ENCODE measurements around the gene ANKRD39.
"Not testable (repeated sequence)": the region's sequence is repeated elsewhere in the genome, so short reads cannot be mapped to it uniquely, and the experiment has no call there.

ANKRD39 gene

DNA sequence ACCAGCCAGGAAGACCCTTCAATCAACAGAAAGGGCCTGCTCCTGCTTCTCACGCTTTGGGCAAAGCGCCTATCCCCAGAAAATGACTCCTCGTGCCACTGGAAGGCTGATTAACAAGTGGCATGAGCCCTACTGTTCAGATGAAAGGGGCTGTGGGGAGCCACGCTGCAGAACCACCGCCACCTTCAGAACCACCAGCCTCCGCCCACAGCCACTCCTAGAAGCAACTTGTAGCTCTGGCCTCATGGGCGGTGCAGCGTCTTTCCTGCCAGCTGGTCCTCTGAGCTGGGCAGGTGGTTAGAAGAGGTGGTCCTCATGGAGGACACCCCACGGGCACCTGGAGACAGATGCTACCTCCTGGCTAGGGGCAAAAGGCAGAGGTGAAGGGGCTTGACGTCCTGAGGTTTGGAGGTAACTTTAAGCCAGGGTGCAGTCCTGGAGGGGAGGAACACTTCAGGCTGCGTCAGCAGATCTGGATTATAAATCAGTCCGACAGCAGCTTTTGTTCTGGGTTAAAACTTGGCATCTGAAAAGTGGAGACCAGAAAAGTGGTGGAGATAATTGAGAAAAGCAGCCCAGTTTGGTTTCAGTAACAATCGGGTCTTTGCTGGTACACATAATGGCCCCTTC, 12.9 kb upstream of the ANKRD39 start:
- DNase-seq (ENCODE audit: low read depth in 2 of 2) = no peak

DNA sequence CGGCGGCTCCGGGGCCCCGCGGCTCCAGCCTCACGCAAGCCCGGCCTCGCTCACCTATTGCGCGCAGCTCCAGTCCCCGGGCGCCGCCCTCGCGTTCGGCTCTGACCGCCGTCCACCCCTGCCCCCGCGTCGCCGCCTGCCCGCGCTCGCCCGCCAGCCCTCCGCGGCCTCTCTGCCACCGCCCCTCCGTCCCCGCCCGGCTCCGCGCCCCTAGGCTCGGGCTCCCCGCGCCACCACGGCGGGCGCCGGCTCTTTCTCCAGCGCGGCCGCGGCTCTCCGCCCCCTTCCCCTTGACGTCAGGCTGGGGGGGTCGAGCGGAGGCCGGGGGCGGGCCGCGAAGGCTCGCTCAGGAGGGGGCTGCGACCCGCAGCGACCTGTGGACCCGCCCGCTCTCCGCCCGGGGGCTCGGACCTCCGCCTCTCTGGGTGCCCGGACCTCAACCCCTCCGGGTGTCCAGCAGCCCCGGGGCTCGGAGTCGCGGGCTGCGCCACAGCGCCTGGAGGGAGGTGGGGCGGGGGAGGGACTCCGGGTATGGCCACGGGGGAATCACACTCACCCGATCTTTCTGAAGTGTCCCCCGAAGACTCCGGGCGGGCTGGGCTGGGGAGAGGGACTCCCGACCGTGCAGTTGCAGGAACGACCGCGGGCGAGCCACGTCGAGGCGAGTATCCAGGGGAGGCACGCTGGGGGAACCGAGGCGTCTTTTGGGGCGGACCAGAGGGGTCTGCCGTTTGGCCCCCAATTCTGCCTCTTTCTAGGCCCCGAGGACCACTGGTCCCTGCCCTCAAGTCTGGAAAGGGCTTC, 12.2 kb upstream of the ANKRD39 start, which contains the start of gene SEMA4C:
Gene SEMA4C, minus strand, starts transcription at position 259 of the 804 bp plus-strand sequence. CDS start 2,194 bp downstream, outside the sequence.
- no peak for DNase-seq (ENCODE audit: low read depth in 2 of 2)

DNA sequence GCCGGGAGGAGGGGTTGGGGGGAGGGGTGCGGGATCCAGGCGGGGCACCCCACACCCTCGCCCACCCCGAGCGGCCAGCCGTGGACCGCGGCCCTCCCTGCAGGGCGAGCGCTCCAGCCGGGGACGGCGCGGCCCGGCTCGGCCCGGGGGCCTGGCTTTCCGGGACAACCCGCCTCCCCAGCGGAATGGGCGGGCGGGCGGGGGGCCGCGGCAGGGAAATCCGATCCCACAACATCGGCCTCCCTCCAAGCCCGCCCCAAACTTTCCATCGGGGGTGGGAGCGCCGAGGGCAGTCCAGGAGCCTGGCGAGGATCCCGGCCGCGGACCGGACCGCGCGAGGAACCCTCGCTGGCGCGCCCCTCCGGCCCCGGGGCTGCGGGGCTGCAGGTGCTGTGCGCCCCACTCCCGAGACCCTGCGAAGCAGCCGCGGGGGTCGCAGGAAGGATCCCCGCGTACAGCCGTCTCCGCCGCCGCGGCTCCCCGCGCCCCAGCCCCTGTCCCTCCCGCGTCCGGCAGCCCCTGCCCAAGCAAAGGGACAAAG, 11.5 kb upstream of the ANKRD39 start:
- DNase-seq (ENCODE audit: low read depth in 2 of 2) = peak; percentile 51 to 62

DNA sequence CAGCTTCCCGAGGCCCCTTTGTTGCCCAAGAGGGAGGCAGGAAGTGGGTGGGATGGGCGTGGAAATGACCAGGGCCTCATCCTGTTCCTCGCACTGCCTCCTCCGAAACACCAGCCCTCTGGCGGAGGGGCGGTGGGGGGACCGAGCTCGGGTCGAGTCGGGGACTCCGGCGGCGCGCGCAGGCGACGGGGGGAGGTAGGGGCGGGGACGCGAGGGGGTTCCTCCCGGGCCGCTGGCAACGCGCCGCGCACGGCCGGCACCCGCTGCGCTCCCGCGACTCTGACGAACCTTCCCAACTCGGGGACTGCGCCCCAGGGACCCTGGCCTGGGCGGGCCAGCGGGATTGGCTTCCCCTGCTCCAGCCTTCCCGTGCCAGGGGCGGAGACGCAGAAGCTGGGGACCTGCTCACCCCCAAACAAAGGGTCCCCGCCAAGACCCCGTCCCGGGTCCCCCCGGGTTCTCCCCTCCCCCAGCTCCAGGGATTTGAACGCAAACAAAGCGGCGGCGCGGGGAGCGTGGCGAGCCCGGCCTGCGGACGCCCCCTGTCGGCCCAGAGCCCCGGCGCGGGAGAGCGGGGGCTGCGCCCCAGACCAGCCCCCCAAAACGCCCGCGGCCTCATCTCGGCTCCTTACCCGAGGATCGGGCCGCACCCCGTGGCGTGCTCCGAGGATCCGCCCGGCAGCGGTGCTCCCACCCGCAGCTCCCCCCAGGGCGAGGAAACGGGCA, 10.9 kb upstream of the ANKRD39 start:
- peak; percentile 88 to 90 for DNase-seq (ENCODE audit: low read depth in 2 of 2)

DNA sequence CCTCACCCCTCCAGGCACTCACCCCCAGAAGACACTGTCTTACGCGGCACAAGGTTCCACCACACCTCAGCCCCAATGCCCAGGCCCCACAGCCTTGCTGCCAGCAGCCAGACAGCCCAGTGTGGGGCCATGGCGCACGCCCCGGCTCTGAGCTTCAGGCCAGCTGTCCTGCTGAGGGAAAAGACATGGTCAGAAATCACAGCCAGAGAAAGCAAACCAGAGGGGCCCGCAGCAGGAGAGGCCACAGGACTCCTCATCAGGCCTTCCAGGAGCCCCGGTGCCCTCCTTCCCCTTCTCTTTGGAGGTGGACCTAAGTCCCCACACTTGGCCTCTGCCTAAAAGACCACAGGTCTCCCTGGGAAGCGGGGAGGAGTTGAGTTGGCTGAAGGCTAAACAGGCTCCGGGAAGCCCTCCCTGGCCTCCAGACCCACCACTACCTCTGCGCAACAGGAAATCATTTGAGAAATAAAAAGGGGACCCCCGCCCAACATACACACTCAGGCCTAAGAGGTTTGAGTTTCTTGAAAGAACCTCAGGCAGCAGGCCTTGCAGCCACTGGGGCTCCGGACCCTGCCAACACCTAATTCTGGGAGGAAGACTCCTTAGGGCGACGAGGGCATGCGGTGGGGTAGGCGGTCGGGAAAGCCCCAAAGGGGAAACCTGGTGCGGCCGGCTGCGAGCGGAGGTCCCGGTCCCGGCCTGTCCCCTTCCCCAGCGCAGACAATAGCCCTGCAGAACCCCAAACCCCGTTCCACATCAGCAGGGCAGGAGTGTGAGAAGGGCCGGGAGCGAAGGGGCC, 10.1 kb upstream of the ANKRD39 start:
- DNase-seq (ENCODE audit: low read depth in 2 of 2) = no peak

DNA sequence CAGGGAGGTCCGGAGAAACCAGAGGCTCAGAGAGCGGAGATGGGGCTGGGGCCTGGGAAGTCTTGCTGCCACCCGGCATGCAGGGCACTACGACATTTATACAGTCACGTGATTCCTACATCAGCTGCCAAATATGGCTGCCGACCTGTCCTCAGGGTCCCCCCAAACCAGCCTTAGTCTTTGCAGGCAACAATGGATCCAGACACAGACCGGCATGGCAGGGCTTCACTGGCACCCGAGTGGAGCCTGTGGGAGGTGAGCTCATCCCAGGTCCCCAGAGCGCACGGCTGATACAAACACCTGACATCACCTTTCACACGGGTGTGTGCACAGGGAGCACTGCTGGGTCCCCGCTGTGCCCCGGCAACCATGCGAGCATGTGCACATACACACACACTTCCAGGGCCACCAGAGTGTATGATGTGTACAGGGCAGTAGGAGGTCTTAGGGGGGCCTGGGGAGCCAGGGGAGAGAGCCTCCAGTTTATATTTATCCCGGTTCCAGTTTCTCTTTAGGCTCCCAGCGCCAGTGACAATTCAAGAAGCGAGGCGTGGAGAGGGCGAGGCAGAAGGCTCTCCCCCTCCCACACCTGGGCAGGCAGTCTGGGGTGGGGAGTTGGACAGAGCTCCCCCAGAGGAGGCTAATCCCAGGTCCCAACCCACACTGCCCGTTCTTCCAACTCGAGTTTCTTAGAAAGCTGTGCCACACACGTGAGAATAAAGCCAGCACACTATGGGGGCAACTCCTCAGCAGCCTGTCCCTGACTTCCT, 9.4 kb upstream of the ANKRD39 start:
- no peak for DNase-seq (ENCODE audit: low read depth in 2 of 2)

DNA sequence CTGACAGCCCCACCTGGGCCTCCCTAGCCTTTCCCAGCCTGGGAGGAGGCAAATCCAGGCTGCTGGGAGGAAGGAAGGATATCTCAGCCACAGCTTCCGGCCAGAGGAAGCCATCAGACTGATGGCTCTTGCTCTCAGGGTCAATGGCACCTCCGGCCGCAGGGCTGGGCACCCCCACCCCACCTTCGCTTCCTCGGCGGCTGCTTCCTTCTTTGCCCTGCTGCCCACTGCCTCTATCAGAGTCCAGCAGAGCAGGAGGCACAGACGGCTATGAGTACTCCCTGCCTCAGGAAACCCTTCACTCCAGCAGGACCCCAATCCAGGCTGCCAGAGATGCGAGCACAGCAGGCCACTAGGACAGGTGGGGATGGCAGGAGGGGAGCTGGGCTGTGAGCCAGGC, 8.8 kb upstream of the ANKRD39 start:
- no peak for DNase-seq (ENCODE audit: low read depth in 2 of 2)

DNA sequence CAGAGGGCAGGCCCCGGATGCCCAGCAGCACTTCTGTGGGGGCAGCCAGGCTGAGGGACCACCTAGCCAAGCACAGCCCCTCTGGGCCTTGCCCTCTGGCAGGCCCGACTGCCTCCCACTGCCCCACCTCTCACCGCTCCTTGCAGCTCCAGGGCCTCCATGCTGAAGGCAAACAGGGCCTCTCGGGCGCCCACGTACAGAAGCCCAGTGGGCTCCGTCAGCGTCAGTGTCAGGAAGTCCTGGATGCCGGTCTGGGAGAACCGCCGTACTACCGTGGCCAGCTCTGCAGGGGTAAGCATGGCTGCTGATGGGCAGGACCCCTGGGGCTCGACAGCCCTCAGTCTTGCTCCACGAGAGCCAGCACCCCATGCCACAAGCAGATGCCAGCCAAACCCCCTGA, 8.3 kb upstream of the ANKRD39 start:
- no peak for DNase-seq (ENCODE audit: low read depth in 2 of 2)

DNA sequence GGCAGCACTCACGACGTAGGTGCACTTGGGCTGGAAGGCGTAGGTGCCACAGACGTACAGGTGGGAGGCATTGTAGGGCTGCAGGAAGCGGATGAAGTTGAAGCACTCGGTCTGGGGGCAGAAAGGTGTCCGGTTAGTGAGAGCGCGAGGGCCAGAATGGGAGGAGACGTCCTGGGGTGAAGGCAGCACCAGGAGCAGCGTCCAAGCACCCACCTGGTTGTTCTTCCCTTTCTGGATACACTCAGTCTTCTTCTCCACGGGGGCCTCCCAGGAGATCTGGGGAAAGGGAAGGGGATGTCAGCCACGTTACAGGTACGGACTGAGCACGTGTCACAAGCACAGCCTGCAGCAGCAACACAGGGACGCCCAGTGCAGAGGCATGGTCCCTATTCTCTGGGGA, 7.8 kb upstream of the ANKRD39 start:
- no peak for DNase-seq (ENCODE audit: low read depth in 2 of 2)

DNA sequence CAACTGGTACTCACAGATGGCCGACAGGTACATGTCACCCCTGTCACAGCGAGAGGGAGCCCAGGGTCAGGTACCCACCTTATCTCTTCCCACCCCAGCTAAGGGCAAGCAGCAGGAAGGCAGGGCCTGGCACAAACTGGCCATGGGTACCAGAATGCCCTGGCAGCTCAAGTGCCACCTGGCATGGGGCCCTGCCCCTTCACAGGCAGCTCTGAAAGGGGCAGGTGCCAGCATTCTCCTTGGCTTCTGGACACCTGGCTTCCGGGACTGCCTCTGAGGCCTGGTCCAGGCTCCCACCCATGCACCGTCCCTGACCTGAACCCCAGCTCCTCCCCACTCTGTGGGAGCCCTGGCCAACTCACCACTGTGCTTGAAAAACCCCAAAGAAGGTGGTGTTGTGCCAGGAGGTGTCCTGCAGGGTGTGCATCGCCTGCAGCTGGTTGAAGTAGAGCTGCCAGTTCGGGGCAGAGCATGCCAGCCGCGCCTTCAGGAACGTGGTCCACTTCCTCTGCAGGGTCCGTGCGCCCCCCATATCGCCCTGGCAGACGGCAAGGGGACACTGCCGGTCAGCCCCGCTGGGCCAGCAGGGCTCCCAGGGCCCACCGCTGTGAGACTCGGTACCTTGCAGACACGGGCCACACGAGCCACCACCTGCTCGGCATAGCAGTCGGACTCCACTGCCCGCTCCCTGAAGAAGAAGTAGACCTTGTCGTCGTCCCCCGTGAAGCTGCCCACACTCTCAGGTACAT, 6.7 kb upstream of the ANKRD39 start:
- DNase-seq (ENCODE audit: low read depth in 2 of 2) = no peak

DNA sequence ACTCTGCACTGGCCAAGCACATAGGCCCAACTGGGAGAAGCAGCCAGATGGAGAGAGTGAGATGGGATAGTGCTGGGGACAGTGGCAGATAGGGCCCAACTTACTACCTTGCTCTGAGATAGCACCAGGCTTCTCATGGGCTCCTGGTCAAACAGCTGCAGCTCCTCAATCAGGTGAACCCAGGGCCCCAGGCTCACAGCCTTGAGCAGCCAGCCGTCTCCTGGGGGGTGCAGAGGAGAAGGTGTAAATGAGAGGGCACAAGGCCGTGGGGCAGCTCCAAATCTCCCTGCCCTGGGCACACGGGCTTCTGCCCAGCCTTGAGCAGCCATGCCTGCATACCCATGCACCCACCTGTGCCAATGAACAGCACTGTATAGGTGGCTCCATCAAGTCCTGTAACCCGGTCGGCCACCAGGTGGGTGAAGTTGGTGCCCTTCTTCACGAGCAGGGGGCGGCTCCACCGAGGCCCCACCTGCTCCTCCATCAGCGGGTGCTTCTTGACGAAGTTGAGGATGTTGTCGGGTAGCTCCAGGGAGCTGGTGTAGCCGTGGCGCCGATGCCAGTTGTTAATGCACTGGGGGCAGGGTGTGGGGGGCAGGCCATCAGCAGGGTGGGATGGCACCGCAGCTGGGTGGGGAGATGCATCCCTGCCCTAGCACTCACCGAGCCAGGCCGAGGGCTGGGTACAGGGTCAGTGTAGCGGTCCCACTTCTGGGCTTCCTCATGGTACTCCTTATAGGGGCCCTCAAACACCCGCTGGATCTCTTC, 5.9 kb upstream of the ANKRD39 start:
- DNase-seq (ENCODE audit: low read depth in 2 of 2) = no peak

DNA sequence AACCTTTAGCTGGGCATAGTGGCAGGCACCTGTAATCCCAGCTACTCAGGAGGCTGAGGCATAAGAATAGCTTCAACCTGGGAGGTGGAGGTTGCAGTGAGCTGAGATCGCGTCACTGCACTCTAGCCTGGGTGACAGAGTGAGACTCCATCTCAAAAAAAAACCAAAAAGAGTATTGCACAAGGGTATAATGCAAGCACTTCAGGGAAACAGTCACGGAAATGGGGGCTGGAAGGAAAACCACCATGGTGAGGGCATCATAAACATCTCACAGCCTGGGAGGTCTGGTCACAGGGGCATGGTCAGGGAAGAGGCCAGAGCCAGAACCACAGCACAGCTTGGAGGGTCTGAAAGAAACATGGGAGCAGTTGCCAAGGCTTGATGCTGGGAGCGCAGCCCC, 5.2 kb upstream of the ANKRD39 start:
- not testable (repeated sequence) for DNase-seq (ENCODE audit: low read depth in 2 of 2)

DNA sequence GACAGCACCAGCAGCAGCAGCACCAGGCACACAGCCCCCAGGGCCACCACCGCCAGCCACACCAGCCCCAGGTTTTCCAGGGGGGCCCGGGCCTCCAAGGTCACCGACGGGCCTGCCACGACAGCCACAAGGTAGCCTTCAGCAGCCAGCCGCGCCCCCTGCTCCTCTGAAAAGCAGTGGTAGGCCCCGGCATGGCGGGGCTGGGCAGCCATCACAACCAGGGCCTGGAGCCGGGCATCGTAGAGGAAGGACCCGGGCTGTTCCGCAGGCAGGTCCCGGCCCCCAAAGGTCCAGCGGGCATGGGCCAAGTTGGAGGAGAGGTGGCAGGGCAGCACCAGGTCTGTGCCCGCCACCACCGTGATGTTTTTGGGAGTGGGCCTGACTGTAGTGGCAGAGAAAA, 3.3 kb upstream of the ANKRD39 start:
- DNase-seq (ENCODE audit: low read depth in 2 of 2) = no peak

DNA sequence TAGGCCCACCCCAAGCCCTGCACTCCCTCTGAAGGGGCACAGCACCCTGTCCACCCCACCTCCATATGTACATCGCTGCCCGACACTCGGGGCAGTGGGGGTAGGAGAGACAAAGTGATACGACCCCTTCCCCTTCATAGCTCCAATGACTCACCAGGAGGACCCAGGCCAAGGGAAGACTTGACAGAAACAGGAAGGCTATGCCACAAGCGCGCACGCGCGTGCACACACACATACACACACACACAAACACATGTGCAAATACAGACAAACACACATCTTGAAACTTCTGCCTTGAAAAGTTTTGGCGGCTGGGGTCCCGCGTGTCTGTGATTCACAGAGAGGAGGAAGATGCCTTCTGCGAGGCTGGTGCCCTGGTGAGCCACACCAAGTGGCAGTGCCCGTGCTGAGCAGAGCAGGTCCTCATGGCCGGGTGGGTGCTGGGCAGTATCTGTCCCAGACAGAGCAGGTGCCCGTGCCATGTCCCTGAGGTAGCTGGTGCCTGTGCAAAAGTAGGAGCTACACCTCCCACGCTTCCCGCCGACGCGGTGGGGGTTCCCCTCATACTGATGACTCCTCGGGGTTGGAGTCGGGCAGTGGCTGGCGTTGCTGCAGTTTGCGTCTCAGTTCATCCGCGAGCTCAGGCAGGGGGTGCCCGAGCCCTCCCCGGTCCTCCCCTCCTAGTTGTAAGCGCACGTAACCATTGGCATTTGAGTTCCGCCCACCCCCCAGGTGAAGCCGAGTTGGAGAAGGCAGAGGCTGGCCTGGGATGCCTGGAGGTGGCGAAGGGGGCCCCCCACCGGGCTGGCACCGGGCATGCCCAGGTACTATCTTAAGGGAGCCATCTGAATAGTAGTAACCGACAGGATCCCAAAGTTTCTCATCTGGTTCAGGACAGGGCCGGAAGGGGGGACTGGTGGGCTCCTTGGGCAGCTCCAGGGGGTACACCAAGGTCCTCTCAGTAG, 2.5 kb upstream of the ANKRD39 start:
- DNase-seq (ENCODE audit: low read depth in 2 of 2) = no peak

DNA sequence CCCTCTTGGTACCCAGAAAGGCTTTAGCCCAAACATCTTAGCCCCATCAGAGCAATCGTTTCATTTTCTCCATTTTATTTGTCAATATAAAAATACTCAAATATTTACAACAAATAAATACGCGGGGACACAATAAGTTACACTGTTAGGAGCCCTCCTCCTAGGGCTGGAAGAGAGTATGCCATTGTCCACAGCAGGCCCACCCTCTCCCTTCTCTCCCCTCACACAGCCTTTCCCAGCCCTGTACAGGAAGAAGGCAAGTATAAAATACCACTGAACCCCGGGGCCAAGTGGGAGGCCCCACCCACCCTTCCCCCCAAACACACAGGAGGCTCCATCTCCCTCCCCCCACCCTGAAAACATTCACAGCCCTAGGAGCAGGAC, 1.9 kb upstream of the ANKRD39 start:
- DNase-seq (ENCODE audit: low read depth in 2 of 2) = no peak

DNA sequence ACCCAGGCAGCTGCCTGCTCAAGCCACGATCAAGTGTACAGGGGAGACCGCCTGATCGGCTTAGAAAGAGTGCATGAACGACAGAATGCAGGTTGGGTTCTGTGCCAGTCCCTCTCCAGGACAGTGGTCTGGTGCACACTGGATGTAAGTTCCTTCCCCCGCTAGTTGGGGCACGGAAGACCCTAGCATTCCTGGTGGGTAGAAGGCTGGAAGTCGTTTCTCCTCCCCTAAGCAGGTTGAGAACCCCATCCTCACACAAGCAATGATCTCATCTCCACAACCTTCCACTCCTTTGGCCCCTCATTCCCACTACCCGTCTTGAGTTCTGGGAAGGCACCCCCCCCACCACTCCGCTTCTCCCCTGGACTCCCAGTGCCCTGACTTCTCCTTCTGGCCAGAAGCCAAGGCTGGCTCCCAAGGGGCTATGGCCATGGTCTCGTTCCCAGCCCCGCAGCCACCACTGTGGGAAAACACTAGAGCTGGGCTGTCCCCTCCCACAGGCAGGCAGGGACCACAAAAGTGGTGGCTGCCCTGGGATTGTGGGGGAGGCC, 1.4 kb upstream of the ANKRD39 start:
- no peak for DNase-seq (ENCODE audit: low read depth in 2 of 2)

DNA sequence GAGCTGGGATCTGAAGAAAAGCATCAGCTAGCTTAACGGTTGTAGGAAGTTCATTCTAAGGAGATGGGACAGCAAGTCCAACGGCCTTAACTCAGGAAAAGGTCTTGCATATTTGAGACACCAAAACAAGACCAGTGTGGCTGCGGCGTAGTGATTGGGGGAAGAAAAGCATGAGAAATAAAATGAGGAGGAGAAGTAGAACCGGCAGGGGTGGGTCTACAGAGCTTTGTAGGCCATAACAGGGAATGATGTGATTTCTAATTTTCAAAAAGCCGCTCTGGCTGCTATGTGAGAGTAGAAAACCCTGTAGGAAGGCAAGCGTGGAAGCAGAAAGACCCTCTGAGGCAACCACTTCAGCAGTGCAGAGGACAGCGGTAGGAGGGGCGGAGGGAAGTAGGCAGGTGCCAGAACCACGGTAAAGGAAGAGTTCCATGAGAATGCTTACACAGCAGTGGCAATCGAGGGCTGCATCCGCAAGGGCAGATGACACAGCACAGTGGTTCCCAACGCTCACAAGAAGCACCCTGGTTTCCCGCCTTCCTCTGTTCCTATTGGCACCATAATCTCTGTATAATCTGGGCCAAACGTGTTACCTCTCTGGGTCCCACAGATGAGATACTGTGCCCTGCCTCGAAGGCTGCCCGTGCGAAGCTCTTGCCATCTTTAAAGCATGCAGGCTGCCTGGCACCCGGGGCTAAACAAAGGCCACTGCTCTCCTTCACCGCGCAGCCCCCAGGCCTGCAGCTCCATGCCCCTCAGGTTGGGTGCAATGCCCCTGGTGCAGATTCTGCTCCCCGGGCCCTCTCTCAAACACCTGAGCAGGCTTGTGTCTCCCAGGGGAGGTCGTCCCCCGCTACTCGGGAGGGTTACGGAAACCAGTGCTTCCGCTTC, 795 bp downstream of the ANKRD39 start:
- no peak for DNase-seq (ENCODE audit: low read depth in 2 of 2)

Data from fibroblast of skin of left quadriceps (primary cell).